Lung (tissue), 12 donors: ENCODE results near the gene RPL5. TPM values are rescaled to one million over a fixed set of nuclear protein-coding genes. Genes with fewer than 3 reads are reported as not detected.

ENCODE experiments used
- ATAC-seq: fragments of 200-7000 bp; cut with Tn5 transposase; one replicate; pipeline ENCODE4 v1.9.1; 2020; ENCODE audit warnings: moderate number of reproducible peaks; ENCODE audit not compliant: insufficient read depth, low FRiP score
- DNase-seq, 3 donors: peaks; one replicate each; pipeline ENCODE4 v3.0.0-alpha.2; 2013 to 2017
- H3K27ac ChIP-seq, 2 donors: one replicate each; pipeline ENCODE4 v1.5.1; 2013; ENCODE audit warnings: mild to moderate bottlenecking in 2 of 2, moderate library complexity in 2 of 2, control low read depth in 1 of 2, inconsistent platforms in 1 of 2, low read depth in 1 of 2, low read length in 1 of 2
- H3K27me3 ChIP-seq, 3 donors: one replicate each; pipeline ENCODE4 v1.5.1; 2013; ENCODE audit warnings: low read length in 2 of 3; ENCODE audit not compliant: control insufficient read depth in 3 of 3, insufficient read depth in 3 of 3
- H3K36me3 ChIP-seq, 4 donors: one replicate each; pipeline ENCODE4 v1.5.1; 2013; ENCODE audit warnings: low read length in 4 of 4, mild to moderate bottlenecking in 1 of 4, moderate library complexity in 1 of 4; ENCODE audit not compliant: control insufficient read depth in 4 of 4, insufficient read depth in 4 of 4
- H3K4me1 ChIP-seq, 5 donors: one replicate each; pipeline ENCODE4 v1.5.1; 2013; ENCODE audit warnings: low read length in 5 of 5, mild to moderate bottlenecking in 2 of 5, moderate library complexity in 1 of 5; ENCODE audit not compliant: control insufficient read depth in 5 of 5, insufficient read depth in 5 of 5
- H3K4me3 ChIP-seq: one replicate; pipeline ENCODE4 v1.5.1; 2013; ENCODE audit warnings: mild to moderate bottlenecking, control low read depth, moderate library complexity
- H3K9ac ChIP-seq, 2 donors: one replicate each; pipeline ENCODE4 v1.5.1; 2013; ENCODE audit warnings: low read length in 2 of 2, control low read depth in 1 of 2; ENCODE audit not compliant: insufficient read depth in 1 of 2
- H3K9me3 ChIP-seq, 4 donors: one replicate each; pipeline ENCODE4 v1.5.1; 2013; ENCODE audit warnings: low read length in 3 of 4, mild to moderate bottlenecking in 1 of 4, moderate library complexity in 1 of 4; ENCODE audit not compliant: control insufficient read depth in 4 of 4, insufficient read depth in 3 of 4
- WGBS, 2 donors: extraction: QIAGEN DNeasy Blood & Tissue Kit; methylation state at CpG; one replicate each; pipeline ENCODE4 v1.1.7; 2013; 5-methylcytosine and 5-hydroxymethylcytosine counted together
- polyA plus RNA-seq, 2 donors: library from polyadenylated mRNA; stranded (reverse); fragments of 200-250 nt; gene quantifications; one replicate each; pipeline ENCODE4 v1.2.1, GENCODE V29; 2013
- total RNA-seq, 2 donors: library from RNA; depleted of rRNA in 1 of 2; stranded (reverse); fragments of >200 nt in 1 of 2; gene quantifications; one replicate each; pipeline ENCODE4 v1.2.1, GENCODE V29; 2014 to 2021
- TF ChIP-seq, protein P1 (sequence below): IDR thresholded peaks from 2 replicates; pipeline ENCODE4 v1.5.1; 2012; ENCODE audit warnings: mild to moderate bottlenecking; ENCODE audit errors: control extremely low read depth, extremely low read depth
- donor health status: control.
- donor health status: control.
- donor health status: Bipolar disorder and iron deficiency.
- donor health status: healthy.
- donor health status: DM: yes; HTN: yes; CAD: no.

RPL5 gene
- total and polyA plus RNA-seq, 4 donors, result 669 to 2,312 (median 1,354) TPM

DNA sequence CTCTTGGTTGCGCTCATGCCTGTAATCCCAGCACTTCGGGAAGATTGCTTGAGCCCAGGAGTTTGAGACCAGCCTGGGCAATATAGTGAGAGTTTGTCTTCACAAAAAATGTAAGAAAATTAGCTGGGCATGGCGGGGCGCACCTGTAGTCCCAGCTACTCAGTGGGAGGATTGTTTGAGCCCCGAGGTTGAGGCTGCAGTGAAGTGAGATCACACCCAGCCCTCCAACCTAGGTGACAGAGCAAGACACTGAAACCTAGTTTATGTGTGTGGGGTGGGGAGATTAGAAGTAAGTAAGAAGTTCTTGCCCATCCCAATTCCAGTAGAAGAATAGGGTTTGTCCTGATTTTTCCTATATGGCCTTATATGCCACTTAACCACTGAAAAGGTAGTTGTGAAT lies 2.0 kb downstream of the RPL5 start:
- DNase-seq, result no peak
- Histone ChIP-seq H3K27ac (no peak overlapping the region), H3K36me3 (peaks cover 14 to 39% (median 32%) of the 10 kb centered on the region in 4 donors), H3K4me3 (no peak overlapping the region), H3K9me3 (no peaks in the 10 kb centered on the region), H3K9ac (peak overlapping the region; percentile 91 to 100), H3K4me1 (peaks cover 2 to 23% (median 8%) of the 10 kb centered on the region in 5 donors), H3K27me3 (no peaks in the 10 kb centered on the region)
- WGBS, 2 donors, result 72 to 76% methylated on average over 5 of the region's 5 CpGs
- no peak for ATAC-seq
- TF ChIP-seq, protein P1, sequence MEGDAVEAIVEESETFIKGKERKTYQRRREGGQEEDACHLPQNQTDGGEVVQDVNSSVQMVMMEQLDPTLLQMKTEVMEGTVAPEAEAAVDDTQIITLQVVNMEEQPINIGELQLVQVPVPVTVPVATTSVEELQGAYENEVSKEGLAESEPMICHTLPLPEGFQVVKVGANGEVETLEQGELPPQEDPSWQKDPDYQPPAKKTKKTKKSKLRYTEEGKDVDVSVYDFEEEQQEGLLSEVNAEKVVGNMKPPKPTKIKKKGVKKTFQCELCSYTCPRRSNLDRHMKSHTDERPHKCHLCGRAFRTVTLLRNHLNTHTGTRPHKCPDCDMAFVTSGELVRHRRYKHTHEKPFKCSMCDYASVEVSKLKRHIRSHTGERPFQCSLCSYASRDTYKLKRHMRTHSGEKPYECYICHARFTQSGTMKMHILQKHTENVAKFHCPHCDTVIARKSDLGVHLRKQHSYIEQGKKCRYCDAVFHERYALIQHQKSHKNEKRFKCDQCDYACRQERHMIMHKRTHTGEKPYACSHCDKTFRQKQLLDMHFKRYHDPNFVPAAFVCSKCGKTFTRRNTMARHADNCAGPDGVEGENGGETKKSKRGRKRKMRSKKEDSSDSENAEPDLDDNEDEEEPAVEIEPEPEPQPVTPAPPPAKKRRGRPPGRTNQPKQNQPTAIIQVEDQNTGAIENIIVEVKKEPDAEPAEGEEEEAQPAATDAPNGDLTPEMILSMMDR, result no peak

DNA sequence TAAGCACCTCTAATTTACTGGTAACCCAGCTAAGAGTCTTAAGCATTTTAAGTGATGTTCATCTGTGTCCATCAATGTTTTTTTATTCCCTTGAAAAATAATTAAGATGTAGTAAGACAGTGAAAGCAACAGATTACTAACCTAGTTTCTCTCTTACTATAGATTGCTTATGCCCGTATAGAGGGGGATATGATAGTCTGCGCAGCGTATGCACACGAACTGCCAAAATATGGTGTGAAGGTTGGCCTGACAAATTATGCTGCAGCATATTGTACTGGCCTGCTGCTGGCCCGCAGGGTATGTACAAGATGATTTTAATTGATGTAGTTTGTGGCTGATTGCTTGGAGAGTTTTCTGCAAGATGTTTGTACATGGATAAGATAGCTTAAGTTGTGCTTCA lies 2.8 kb downstream of the RPL5 start:
- DNase-seq (no peak), ATAC-seq (no peak)
- Histone ChIP-seq H3K4me1 (peaks cover 2 to 23% (median 8%) of the 10 kb centered on the region in 5 donors), H3K9me3 (no peaks in the 10 kb centered on the region), H3K9ac (no peak overlapping the region), H3K4me3 (no peak overlapping the region), H3K27me3 (no peaks in the 10 kb centered on the region), H3K36me3 (peaks cover 19 to 39% (median 35%) of the 10 kb centered on the region in 4 donors), H3K27ac (no peak overlapping the region)
- WGBS, 2 donors, result 69 to 85% methylated on average over 5 of the region's 5 CpGs
- TF ChIP-seq, protein P1, result no peak

- ATAC-seq (no peak), DNase-seq (no peak)
- 93 to 97% methylated on average over 2 of the region's 2 CpGs for WGBS, 2 donors
- Histone ChIP-seq H3K9ac (no peak overlapping the region), H3K27me3 (no peaks in the 10 kb centered on the region), H3K4me1 (peaks cover 0 to 23% (median 8%) of the 10 kb centered on the region in 5 donors), H3K36me3 (peaks cover 25 to 55% (median 51%) of the 10 kb centered on the region in 4 donors), H3K9me3 (no peaks in the 10 kb centered on the region), H3K27ac (no peak overlapping the region), H3K4me3 (no peak overlapping the region)
- TF ChIP-seq, protein P1, result no peak
These were observed 5.2 kb downstream of the RPL5 start for GRCh38 chr1:92837062-92837461.

- DNase-seq (no peak), ATAC-seq (no peak)
- H3K27me3 ChIP-seq, result no peaks in the 10 kb centered on the region
- H3K4me3 ChIP-seq, result no peak overlapping the region
- WGBS, 2 donors, result 1 to 14% methylated on average over 1 of the region's 1 CpG
- no peak overlapping the region for H3K27ac ChIP-seq
- no peak overlapping the region for H3K9ac ChIP-seq
- H3K4me1 ChIP-seq, result peaks cover 0 to 20% (median 8%) of the 10 kb centered on the region in 5 donors
- TF ChIP-seq, protein P1, result no peak
- H3K36me3 ChIP-seq, result peaks cover 27 to 62% (median 51%) of the 10 kb centered on the region in 4 donors
- no peaks in the 10 kb centered on the region for H3K9me3 ChIP-seq
These were observed 6.7 kb downstream of the RPL5 start for GRCh38 chr1:92838519-92838918.
